ENCODE data around the gene APOC4.

APOC4 gene

DNA sequence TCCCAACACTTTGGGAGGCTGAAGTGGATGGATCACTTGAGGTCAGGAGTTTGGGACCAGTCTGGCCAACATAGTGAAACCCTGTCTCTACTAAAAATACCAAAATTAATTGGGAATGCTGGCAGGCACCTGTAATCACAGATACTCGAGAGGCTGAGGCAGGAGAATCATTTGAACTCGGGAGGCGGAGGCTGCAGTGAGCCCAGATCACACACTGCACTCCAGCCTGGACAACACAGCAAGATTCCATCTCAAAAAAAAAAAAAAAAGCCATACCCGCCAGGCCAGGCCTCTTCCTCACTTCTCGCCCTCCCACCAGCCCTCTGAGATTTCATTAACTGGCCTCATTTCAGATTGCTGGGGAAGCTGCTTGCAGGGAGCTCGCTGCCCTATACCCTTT is 51.5 kb downstream of the APOC4 start:
- DNase-seq (ENCODE audit: low read depth, low spot score): no peak

DNA sequence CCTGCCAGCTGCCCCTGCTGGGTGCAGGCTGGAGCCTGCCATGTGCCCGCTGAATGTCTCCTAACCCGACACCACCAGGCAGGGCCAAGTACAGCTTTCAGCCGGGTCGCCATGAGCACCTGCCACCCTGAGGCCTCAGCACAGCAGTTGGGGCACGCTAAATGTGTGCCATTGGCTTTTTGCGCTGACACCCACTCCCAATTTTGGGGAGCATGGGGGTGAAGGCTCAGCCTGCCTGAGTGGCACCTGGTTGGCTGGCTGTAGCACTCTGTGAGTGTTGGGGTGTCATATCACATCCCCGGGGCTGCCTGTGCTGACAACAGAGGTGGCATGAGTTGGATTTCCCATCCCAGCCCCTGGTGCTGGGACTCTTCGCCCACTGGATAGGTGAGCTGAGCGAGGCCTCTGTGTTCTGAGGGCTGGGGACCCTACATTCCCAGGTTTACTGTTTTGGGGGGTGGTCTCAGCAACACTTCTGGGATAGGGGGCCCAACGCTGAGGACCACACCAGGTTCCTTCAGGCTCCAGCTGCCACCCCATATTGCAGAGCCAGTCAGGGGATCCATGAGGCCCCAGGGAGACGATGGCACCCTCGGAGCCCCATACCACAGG is 52.0 kb downstream of the APOC4 start:
- DNase-seq (ENCODE audit: low read depth, low spot score): no peak
